Glomerular visceral epithelial cell (primary cell): ENCODE results near the gene EIF4A3.

Experiments used
- DNase-seq: peaks from one replicate; pipeline ENCODE4 v3.0.0-alpha.2; 2016; ENCODE audit errors: extremely low spot score

The EIF4A3 gene

DNA sequence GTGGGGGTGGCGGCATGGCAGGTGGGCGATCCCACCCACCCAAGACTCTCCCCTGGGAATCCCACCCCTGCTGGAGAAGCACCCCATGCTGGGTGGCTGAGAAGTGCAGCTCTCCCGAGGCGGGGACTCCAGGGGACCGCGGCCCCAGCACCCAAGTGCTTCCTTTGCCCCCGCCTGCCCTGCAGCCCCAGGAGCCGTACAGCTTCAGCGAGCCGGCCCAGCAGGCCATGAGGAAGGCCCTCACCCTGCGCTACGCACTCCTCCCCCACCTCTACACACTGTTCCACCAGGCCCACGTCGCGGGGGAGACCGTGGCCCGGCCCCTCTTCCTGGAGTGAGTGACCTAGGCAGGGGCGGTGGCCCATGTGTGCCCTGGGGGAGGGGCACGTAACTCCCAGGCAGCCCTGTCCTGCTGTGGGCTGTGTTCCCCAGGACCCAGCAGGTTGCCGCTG lies 33.9 kb downstream of the EIF4A3 start:
- DNase-seq = no peak

DNA sequence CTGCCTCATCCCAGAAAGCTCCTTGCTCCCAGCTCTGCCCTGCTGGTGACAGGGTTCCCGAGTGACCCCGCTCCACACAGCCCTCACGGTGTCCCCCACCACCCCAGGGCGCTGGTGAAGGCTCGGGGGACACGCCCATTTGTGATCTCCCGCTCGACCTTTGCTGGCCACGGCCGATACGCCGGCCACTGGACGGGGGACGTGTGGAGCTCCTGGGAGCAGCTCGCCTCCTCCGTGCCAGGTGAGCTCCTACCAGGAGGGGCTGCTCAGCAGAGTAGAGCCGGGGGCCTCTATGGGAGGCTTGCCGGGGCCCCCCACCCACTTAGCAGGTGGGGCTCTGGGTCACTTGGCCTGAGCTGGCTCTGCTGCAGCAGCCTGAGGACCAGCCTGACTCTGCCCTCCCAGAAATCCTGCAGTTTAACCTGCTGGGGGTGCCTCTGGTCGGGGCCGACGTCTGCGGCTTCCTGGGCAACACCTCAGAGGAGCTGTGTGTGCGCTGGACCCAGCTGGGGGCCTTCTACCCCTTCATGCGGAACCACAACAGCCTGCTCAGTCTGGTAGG lies 34.4 kb downstream of the EIF4A3 start:
- DNase-seq = peak; percentile 24

DNA sequence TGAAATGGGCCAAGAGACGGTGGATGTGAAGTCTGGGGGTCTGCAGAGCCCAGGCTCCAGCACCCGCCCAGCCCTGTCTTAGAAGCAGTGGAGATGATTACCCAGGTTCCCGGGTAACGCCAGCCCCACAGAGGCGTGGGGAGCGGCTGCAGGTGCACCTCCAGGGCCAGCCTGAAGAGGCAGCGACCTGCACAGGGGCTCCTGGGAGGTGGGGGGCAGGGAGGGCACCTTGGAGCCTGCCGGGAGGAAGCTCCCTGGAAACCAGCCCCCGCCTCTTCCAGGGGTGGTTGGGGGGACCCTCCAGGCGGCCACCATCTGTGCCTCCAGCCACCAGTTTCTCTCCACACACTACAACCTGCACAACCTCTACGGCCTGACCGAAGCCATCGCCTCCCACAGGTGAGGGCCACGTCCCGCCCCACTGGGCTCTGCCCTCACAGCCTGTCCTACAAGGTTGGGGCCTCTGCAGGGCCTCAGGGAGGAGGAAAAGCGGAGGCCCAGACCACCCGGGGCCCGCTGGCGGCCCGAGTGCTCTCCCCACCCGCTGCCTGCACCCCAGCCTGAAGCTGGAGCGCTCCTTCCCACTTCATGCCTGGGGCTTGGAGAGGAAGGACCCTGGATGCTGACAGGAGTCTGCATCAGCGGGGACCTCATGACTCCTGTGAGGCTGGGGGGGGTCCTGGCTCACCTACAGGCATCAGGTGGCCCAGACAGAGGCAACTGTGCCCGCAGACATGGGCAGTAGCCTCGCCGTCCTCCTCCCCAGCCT lies 35.0 kb downstream of the EIF4A3 start:
- DNase-seq = no peak

DNA sequence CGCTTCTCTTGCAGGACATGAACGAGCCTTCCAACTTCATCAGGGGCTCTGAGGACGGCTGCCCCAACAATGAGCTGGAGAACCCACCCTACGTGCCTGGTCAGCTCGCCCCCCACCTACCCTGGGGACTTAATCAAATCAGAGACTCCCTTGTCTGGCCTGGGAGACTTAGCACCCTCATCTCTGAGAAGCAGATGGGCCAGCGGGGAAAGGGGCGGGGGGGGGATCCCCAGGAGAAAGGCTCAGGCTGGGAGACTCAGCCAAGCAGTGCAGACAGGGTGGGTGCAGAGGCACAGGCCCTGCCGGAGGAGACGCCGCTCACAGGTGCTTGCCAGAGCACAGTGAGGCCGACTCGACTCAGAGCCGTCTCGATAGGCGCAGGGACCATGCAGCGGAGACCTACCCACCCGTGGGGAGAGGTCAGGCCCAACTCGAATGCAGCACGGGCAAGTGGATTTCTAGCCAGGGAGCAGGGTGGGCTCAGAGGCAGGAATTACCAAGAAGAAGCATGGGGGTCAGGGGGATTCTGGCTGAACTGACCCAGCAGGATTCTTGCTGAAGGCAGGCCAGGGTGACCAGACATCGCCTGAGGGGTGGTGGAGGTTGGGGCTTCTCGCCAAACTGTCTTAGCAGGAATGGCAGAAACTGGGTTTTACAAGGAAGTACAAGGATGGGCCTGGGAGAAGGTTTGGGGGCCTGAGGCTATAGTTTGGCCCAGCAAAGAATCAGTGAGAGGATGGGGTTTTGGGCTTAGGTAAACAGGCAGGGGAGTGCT lies 35.8 kb downstream of the EIF4A3 start:
- DNase-seq = no peak

DNA sequence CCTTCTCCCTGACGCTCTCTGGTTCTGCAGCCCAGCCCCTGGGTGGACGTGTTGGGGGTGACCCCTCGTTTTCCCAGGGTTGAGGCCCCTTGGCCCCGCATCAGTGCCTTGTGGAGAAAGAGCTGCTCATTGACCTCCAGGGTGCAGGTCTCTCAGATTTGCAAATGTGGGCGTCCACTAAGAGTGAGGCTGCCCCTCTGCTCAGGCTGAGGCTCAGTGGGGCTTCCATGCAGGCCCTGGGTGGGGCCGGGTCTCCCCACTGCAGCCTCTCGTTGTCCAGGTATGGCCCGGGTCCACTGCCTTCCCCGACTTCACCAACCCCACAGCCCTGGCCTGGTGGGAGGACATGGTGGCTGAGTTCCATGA lies 36.5 kb downstream of the EIF4A3 start:
- no peak for DNase-seq

DNA sequence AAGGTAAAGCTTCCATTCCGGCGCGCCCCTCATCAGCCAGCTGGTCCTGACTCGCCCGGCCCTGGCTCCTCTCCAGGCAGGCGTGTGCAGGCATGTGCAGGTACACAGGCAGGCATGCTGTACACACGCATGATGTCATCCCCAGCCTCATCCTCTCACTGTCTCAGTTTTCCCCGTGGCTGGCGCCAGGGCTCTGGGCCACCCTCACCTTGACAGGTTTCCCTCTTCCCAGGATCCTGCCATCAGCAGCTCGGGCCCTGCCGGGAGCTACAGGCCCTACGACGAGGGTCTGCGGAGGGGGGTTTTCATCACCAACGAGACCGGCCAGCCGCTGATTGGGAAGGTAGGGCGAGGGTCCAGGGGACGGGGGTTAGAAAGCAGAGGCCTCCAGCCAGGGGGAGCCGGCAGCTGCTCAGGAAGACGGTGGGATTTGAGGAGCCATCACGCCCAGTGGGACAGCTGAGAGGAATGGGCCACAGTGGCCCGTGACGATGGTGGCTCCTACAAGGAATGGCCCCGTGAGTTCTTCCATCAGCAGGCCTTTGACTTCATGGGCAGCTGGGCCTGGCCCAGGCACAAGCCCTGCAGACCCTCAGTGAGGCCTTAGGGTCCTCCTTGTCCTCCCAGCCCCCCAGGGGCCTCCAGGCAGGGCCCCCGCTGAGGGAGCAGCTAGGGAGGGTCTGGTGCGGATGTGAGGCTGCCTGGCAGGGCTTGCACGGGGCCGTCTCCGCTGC lies 37.0 kb downstream of the EIF4A3 start:
- no peak for DNase-seq

DNA sequence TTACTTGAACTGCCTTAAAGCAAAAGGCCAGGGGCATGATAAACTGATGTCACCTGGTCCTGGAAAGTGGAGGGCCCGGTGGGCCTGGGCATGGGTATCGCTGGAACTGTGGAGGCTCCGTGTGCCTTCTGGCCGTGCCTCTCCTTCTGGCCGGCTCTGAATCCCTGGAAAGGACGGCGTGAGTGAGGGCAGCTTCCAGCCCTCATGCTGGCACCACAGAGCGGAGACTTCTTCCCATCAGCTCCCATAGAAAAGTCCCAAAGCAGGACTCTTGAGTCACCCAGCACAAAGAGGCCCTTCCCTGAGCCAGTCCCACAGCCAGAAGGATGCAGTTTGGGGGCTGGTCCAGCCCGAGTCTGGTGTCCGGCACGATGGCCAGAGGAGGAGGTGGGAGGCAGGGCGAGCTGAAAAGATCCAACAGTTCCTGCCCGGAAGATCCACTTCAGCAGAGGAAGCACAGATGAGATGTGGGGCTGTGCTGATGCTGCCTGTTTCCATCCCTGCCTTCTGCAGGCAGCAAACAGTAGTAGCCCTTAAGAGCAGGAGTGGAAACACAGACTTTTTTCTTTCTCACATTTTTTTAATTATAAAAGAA lies 37.8 kb downstream of the EIF4A3 start:
- no peak for DNase-seq

DNA sequence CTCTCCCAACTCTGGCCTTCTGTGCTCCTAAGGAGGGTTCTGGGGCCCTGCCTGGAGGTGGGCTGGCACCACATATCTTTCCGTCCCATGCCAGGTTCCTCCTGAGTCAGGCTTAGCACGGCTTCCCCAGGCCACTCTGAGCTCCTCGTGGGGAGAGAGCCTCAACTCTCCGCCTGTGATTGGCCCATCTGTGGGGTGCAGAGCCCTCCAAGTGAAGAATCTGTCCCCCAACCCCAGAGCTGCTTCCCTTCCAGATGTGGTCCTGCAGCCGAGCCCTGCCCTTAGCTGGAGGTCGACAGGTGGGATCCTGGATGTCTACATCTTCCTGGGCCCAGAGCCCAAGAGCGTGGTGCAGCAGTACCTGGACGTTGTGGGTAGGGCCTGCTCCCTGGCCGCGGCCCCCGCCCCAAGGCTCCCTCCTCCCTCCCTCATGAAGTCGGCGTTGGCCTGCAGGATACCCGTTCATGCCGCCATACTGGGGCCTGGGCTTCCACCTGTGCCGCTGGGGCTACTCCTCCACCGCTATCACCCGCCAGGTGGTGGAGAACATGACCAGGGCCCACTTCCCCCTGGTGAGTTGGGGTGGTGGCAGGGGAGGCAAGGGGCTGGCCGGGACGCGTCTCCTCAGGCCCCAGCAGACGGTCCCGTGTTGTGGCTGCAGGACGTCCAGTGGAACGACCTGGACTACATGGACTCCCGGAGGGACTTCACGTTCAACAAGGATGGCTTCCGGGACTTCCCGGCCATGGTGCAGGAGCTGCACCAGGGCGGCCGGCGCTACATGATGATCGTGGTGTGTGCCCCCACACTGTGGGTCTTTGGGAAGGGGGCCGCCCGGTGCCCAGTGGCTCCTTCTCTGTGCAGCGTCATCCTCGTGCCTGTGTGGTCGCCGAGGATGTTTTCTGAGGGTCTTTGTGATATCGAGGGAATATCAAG lies 38.6 kb downstream of the EIF4A3 start:
- no peak for DNase-seq

DNA sequence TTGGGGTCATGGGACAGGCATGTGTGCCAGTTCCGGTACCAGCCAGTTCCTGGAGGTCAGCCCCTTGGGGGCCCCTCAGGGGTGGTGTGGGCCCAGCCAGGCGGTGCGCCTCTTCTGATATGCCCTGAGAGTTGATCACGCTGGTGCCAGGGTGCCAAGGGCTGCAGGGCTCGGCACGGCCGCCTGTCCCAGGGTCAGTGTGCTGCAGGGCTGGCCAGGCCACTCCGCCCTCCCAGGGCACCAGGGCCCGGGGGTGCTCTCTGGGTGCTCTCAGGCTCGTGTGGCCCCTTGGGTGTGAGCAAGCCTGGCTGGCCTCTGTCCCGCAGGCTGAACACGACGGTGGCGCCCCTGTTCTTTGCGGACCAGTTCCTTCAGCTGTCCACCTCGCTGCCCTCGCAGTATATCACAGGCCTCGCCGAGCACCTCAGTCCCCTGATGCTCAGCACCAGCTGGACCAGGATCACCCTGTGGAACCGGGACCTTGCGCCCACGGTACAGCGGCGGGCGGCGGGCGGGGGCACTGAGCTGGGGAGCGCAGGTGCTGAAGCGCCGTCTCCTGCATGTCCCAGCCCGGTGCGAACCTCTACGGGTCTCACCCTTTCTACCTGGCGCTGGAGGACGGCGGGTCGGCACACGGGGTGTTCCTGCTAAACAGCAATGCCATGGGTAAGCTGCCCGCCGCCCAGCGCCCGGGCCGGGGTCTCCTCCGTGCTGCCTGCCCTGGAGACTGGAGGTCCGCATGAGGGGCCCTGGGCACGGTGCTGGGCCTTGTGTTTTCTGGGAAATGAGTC lies 39.5 kb downstream of the EIF4A3 start:
- DNase-seq = no peak

DNA sequence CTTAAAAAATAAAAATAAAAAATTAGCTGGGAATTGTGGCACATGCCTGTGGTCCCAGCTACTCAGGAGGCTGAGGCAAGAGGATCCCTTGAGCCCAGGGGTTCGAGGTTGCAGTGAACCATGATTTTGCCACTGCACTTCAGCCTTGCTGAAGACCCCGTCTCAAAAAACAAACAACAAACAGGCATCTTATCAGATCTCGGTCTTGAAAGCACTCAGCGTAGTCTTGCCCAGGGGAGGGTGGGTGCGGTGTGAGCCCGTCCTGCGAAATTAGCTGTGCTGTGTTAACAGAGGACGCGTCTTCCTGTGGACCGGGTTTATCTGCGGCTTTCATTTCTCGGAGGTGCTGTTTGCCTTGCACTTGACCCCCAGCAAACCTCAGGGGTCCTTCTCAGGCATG lies 40.2 kb downstream of the EIF4A3 start:
- DNase-seq = no peak

DNA sequence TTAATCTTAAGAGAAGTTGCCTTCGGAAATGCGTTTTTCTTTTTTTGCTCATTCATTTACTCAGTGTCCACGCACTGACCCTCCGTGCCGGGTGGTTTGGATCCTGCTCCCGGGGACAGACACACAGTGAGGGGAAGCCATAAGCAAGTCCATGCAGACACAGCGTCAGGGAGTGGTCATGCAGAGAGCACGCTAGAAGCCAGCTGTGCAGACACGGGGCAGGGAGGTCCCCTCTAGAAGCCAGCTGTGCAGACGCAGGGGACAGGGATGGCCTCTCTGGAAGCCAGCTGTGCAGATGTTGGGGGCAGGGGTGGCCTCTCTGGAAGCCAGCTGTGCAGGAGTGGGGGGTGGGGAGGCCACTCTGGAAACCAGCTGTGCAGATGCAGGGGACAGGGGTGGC lies 40.8 kb downstream of the EIF4A3 start:
- DNase-seq = no peak

DNA sequence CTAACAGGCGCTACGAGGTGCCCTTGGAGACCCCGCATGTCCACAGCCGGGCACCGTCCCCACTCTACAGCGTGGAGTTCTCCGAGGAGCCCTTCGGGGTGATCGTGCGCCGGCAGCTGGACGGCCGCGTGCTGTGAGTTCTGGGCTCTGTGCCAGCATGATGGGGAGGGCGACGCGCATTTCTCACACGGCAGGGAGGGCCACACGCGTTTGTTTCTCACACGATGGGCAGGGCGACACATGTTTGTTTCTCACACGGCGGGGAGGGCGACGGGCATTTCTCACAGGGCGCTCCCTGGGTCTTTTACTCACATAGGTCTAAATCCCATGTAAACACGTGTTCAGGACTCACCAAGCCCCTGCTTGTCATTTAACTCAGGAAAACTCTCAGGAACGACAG lies 41.2 kb downstream of the EIF4A3 start:
- no peak for DNase-seq

DNA sequence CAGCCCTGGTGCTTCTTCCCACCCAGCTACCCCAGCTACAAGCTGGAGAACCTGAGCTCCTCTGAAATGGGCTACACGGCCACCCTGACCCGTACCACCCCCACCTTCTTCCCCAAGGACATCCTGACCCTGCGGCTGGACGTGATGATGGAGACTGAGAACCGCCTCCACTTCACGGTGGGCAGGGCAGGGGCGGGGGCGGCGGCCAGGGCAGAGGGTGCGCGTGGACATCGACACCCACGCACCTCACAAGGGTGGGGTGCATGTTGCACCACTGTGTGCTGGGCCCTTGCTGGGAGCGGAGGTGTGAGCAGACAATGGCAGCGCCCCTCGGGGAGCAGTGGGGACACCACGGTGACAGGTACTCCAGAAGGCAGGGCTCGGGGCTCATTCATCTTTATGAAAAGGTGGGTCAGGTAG lies 42.0 kb downstream of the EIF4A3 start:
- DNase-seq = no peak

DNA sequence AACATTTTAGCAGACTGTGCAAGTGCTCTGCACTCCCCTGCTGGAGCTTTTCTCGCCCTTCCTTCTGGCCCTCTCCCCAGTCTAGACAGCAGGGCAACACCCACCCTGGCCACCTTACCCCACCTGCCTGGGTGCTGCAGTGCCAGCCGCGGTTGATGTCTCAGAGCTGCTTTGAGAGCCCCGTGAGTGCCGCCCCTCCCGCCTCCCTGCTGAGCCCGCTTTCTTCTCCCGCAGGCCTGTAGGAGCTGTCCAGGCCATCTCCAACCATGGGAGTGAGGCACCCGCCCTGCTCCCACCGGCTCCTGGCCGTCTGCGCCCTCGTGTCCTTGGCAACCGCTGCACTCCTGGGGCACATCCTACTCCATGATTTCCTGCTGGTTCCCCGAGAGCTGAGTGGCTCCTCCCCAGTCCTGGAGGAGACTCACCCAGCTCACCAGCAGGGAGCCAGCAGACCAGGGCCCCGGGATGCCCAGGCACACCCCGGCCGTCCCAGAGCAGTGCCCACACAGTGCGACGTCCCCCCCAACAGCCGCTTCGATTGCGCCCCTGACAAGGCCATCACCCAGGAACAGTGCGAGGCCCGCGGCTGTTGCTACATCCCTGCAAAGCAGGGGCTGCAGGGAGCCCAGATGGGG lies 42.5 kb downstream of the EIF4A3 start:
- DNase-seq = peak; percentile 21

DNA sequence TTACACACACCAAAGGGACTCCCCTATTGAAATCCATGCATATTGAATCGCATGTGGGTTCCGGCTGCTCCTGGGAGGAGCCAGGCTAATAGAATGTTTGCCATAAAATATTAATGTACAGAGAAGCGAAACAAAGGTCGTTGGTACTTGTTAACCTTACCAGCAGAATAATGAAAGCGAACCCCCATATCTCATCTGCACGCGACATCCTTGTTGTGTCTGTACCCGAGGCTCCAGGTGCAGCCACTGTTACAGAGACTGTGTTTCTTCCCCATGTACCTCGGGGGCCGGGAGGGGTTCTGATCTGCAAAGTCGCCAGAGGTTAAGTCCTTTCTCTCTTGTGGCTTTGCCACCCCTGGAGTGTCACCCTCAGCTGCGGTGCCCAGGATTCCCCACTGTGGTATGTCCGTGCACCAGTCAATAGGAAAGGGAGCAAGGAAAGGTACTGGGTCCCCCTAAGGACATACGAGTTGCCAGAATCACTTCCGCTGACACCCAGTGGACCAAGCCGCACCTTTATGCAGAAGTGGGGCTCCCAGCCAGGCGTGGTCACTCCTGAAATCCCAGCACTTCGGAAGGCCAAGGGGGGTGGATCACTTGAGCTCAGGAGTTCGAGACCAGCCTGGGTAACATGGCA lies 43.4 kb downstream of the EIF4A3 start:
- DNase-seq = no peak

DNA sequence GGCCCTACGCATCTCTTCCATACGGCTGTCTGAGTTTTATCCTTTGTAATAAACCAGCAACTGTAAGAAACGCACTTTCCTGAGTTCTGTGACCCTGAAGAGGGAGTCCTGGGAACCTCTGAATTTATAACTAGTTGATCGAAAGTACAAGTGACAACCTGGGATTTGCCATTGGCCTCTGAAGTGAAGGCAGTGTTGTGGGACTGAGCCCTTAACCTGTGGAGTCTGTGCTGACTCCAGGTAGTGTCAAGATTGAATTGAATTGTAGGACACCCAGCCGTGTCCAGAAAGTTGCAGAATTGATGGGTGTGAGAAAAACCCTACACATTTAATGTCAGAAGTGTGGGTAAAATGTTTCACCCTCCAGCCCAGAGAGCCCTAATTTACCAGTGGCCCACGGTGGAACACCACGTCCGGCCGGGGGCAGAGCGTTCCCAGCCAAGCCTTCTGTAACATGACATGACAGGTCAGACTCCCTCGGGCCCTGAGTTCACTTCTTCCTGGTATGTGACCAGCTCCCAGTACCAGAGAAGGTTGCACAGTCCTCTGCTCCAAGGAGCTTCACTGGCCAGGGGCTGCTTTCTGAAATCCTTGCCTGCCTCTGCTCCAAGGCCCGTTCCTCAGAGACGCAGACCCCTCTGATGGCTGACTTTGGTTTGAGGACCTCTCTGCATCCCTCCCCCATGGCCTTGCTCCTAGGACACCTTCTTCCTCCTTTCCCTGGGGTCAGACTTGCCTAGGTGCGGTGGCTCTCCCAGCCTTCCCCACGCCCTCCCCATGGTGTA lies 44.1 kb downstream of the EIF4A3 start:
- no peak for DNase-seq

DNA sequence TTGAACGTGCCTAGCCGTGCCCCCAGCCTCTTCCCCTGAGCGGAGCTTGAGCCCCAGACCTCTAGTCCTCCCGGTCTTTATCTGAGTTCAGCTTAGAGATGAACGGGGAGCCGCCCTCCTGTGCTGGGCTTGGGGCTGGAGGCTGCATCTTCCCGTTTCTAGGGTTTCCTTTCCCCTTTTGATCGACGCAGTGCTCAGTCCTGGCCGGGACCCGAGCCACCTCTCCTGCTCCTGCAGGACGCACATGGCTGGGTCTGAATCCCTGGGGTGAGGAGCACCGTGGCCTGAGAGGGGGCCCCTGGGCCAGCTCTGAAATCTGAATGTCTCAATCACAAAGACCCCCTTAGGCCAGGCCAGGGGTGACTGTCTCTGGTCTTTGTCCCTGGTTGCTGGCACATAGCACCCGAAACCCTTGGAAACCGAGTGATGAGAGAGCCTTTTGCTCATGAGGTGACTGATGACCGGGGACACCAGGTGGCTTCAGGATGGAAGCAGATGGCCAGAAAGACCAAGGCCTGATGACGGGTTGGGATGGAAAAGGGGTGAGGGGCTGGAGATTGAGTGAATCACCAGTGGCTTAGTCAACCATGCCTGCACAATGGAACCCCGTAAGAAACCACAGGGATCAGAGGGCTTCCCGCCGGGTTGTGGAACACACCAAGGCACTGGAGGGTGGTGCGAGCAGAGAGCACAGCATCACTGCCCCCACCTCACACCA lies 44.8 kb downstream of the EIF4A3 start:
- peak; percentile 42 for DNase-seq
